ENCODE measurements around the gene FATE1.

Gene FATE1

DNA sequence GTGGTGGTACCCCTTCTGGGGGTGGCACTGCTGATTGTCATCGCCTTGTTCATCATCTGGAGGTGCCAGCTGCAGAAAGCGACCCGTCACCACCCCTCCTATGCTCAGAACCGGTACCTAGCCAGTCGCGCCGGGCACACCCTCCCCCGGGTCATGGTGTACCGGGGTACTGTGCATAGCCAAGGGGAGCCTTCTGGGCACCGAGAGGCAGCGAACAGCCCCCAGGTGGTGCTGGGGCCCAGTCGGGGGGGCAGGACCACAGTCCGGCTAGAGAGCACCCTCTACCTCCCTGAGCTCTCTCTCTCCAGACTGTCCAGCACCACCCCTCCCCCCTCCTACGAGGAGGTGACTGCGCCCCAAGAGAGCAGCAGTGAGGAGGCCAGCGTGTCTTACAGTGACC is 15.3 kb upstream of the FATE1 start:
- H3K27ac Mint-ChIP-seq, result no peak overlapping the region
- DNase-seq (ENCODE audit: low spot score in 2 of 2) (no peak), ATAC-seq (no peak)
- no peaks in the 10 kb centered on the region for H3K4me1 Mint-ChIP-seq
- H3K36me3 Mint-ChIP-seq, result no peaks in the 10 kb centered on the region
- H3K9me3 Mint-ChIP-seq, result no peaks in the 10 kb centered on the region
- H3K4me3 Mint-ChIP-seq, result no peak overlapping the region

DNA sequence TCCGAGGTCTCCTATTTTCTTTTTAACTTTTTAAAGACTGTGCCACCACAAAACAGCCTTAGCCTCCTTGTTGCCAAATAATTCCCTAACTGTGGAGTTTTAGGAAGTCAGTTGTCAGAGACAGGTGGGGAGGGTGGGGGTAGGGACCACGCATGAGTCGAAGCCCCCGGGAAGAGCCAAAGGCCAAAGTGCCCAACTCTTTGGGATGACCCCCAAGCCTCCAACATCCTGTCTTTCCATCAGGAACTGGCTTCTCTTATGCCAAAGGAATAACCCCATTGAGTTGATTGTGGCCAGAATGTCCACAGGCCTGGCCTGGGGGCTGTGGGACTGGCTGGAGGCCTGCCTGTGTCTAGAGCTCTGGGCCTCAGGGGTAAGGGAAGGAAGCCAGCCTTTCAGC is 14.8 kb upstream of the FATE1 start:
- no peaks in the 10 kb centered on the region for H3K4me1 Mint-ChIP-seq
- no peak for ATAC-seq
- DNase-seq (ENCODE audit: low spot score in 2 of 2), result no peak
- H3K4me3 Mint-ChIP-seq, result no peak overlapping the region
- H3K36me3 Mint-ChIP-seq, result no peaks in the 10 kb centered on the region
- H3K27ac Mint-ChIP-seq, result no peak overlapping the region
- no peaks in the 10 kb centered on the region for H3K9me3 Mint-ChIP-seq

DNA sequence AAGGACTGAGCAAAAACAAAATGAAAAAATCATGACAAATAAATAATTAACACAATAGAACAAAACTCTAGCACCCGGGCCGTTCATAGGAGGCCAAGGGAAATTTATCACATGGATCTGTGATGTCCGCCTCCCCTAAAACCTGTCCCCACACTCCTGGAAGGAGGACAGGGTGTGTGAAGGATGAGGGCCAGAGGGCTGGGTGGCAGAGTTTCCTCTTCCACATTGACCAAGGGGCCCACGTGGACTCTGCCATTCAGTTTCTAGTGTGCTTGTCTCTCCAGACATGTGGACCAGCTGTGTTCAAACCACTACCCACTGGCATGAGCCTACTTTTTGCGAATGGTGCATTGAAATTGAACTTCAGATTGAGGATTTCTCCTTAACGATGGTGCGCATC is 14.3 kb upstream of the FATE1 start:
- H3K4me1 Mint-ChIP-seq, result no peaks in the 10 kb centered on the region
- no peak overlapping the region for H3K27ac Mint-ChIP-seq
- DNase-seq (ENCODE audit: low spot score in 2 of 2) (no peak), ATAC-seq (no peak)
- H3K4me3 Mint-ChIP-seq, result no peak overlapping the region
- no peaks in the 10 kb centered on the region for H3K36me3 Mint-ChIP-seq
- no peaks in the 10 kb centered on the region for H3K9me3 Mint-ChIP-seq

DNA sequence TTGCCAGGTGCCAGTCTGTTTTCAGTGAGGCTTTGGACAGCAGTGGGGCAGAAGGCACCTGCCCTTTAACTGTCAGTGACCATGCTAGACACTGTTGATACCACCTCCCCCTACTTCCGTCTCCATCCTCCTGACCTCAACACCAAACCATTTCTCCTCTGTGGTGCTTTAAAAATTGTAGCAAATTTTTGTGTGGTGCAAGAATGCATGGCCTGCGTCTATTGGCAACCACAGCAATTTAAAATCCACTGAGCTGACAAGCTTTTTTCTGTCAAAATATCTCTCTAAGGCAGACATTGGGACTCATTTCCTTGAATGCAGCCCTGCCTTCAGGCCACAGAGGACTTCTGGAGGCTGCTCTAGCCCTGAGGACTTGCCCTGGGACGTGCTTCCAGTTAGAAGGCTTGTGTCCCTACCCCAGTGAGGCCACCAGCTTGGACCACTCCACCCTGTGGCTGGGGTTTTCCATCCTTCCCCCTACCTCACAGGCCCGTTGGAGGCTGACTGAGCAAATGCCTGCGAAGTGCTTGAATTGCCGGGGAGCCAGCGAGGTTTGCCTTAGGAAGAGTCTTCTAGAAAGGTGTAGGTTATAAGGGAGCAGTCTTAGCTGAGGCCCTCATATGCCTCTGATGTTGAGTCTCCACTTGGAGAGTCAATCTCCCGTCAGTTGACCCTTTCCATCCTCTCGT is 13.7 kb upstream of the FATE1 start:
- Mint-ChIP-seq H3K36me3 (no peaks in the 10 kb centered on the region), H3K27ac (no peak overlapping the region)

DNA sequence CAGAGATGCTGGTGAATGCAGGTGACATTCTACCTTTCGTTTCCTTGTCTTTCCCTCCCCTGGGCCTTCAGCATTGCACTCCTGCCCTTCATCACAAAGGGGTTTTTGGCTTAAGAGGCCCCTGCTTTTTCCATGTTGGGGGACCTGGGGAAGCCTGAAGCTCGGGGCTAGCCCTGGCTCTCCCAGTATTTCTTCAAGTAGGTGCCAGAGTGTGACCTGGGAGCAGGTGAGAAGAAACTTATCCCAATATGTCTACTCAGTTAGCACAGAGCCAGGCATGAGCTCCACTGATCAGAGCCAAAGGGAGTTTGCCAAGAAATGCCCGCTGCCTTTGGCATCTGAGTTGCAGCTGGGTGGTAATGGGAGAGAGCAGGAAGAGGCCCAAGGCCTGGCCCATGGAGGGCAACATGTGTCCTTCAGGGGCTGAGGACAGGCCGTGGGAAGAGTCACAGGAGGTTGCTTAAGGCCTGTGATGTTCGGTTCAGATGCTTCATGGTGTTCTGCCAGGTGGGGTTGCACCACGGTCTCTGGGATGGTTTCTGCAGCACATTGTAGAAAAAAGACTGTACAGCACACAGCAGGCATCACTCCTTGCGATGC is 13.0 kb upstream of the FATE1 start:
- Mint-ChIP-seq H3K9me3 (no peaks in the 10 kb centered on the region), H3K4me1 (no peaks in the 10 kb centered on the region), H3K36me3 (no peaks in the 10 kb centered on the region), H3K4me3 (no peak overlapping the region), H3K27ac (no peak overlapping the region)
- ATAC-seq (no peak), DNase-seq (ENCODE audit: low spot score in 2 of 2) (no peak)

More for the DNA sequence above, 13.7 kb upstream of the FATE1 start:
- no peaks in the 10 kb centered on the region for H3K9me3 Mint-ChIP-seq
- H3K4me3 Mint-ChIP-seq, result no peak overlapping the region
- ATAC-seq (no peak), DNase-seq (ENCODE audit: low spot score in 2 of 2) (no peak)
- no peaks in the 10 kb centered on the region for H3K4me1 Mint-ChIP-seq

DNA sequence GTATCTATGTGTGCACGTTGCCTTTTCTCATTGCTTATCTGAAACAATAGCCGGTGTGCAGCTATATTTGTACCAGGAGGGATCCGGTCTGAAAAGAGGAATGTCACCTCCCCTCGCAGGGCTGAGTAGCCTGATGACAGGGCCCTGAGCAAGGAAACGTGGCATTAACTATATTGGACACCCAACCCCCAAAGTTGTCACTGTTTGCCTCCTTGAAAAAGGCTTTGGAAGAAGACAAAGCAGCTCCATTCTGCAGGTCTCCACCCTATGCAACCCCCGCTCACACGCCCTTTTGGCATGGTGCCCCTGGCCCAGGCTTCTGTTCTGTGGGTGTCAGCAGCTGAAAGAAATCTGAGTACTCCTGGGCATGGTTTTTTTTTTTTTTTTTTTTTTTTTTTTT is 12.3 kb upstream of the FATE1 start:
- no peak overlapping the region for H3K27ac Mint-ChIP-seq
- no peaks in the 10 kb centered on the region for H3K9me3 Mint-ChIP-seq
- H3K36me3 Mint-ChIP-seq, result no peaks in the 10 kb centered on the region
- DNase-seq (ENCODE audit: low spot score in 2 of 2), result no peak
- no peak overlapping the region for H3K4me3 Mint-ChIP-seq
- no peaks in the 10 kb centered on the region for H3K4me1 Mint-ChIP-seq
- ATAC-seq, result no peak

DNA sequence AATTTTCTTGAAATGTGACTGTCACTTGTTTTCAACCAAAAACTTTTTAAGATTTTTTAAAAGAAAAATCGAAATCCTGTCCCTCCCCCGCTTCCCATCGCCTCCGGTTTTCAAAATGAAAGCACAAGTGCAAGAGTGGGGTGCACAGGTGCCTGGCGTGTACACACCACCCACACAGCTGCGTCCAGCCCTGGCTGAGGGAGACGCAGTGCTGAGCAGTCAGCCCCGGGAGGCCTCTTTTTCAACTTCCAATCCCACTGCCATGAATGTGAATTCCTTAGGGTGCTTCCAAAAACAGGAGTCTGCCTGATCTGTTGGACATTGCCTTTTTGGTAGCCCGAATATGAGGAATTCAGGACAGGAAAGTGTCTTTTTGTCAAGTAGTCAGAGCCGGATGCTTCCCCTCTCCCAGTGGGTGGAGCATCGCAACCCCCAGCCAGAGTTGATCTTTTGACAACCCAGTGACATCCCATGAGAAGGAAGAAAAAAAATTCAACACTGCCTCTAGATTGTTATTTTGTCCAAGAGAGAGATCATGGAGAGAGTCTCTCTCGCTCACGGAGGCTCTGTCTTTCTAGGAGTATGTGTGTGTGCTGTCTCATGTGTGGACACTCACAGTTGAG is 11.7 kb upstream of the FATE1 start:
- H3K36me3 Mint-ChIP-seq, result no peaks in the 10 kb centered on the region
- H3K27ac Mint-ChIP-seq, result no peak overlapping the region
- no peak overlapping the region for H3K4me3 Mint-ChIP-seq
- ATAC-seq (no peak), DNase-seq (ENCODE audit: low spot score in 2 of 2) (no peak)
- no peaks in the 10 kb centered on the region for H3K4me1 Mint-ChIP-seq
- H3K9me3 Mint-ChIP-seq, result no peaks in the 10 kb centered on the region

DNA sequence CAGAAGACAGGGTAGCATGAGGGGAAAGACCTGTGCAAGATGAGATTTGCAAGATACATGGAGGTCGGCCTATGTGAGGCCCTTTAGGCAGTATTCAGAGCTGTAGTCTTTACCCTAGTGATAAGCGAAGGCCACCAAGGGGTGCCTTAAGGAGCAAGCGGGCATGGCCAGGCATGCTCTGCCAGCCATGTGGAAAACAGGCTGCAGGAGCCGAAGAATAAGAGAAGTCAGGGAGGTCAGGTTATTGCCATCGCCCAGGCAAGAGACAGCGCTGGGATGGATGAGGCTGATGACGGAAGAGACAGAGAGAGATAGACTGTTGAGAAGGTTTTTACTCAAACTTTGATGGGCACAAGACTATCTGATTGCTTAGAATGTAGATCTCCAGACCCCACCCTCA is 7.0 kb upstream of the FATE1 start:
- Mint-ChIP-seq H3K27ac (no peak overlapping the region), H3K36me3 (no peaks in the 10 kb centered on the region), H3K9me3 (no peaks in the 10 kb centered on the region), H3K4me1 (no peaks in the 10 kb centered on the region), H3K4me3 (no peak overlapping the region)
- ATAC-seq, result no peak
- DNase-seq (ENCODE audit: low spot score in 2 of 2), result no peak

DNA sequence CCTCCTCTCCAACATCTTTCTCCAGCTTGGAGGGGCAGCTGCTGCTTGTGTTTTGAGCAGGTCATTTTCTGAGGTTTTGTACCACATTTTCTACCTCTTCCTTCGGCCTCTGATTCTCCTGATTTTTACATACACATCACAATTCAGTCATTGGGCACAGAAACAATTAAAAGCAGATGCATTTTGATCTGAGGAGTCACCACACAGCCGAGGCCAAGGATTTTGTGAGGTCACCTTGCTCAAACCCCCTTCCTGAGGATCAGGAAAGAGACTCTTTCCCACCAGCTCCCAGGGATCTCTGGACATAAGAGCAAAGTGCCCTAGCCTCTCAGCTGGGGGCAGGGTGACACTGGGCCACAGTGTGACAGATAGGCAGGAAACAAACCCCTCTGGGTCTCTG is 5.4 kb upstream of the FATE1 start:
- no peak overlapping the region for H3K4me3 Mint-ChIP-seq
- DNase-seq (ENCODE audit: low spot score in 2 of 2), result no peak
- ATAC-seq, result no peak
- H3K9me3 Mint-ChIP-seq, result no peaks in the 10 kb centered on the region
- no peaks in the 10 kb centered on the region for H3K4me1 Mint-ChIP-seq
- no peaks in the 10 kb centered on the region for H3K36me3 Mint-ChIP-seq
- H3K27ac Mint-ChIP-seq, result no peak overlapping the region

DNA sequence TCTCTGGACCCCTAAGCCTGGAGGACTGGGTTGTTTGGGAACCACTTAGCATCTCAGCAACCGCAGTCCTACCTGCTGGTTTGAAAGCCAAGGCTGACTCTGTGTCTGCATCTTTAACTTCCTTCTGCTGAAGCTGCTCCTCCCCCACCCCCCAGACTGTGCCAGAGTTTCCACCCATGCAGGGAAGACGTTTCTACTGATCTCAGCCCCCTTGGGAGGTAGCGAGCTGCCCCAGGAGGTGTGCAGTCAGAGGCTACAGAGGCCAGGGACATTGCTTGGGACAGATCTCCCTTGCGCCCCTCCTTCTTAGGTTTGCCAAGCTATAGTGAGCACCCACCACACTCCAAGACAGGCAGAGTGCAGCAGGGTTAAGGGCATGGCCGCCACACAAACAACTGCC is 4.7 kb upstream of the FATE1 start:
- no peaks in the 10 kb centered on the region for H3K4me1 Mint-ChIP-seq

DNA sequence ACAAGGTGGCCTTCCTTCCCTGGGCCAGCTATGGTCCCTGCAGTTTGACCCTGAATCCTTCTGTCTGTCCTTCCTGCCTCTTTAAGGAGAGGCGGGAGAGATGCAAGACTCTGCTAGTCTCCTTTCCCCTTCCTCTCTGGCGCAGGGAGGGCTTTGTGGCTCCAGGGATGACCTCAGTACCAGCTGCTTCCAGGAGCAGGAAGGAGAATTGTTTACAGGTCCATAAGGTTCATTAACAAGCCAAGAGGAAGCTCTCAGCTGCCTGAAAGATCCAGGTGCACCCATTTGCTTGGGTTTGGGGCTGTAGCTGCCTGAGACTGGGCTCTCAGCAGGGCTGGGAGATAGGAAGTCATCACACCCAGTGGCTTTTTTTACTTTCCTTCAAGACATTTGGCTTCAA is 4.0 kb upstream of the FATE1 start:
- Mint-ChIP-seq H3K4me3 (no peak overlapping the region), H3K9me3 (no peaks in the 10 kb centered on the region), H3K27ac (no peak overlapping the region), H3K4me1 (no peaks in the 10 kb centered on the region), H3K36me3 (no peaks in the 10 kb centered on the region)
- ATAC-seq (no peak), DNase-seq (ENCODE audit: low spot score in 2 of 2) (no peak)

More for the DNA sequence above, 4.7 kb upstream of the FATE1 start:
- Mint-ChIP-seq H3K4me3 (no peak overlapping the region), H3K9me3 (no peaks in the 10 kb centered on the region), H3K36me3 (no peaks in the 10 kb centered on the region), H3K27ac (no peak overlapping the region)
- DNase-seq (ENCODE audit: low spot score in 2 of 2) (no peak), ATAC-seq (no peak)

DNA sequence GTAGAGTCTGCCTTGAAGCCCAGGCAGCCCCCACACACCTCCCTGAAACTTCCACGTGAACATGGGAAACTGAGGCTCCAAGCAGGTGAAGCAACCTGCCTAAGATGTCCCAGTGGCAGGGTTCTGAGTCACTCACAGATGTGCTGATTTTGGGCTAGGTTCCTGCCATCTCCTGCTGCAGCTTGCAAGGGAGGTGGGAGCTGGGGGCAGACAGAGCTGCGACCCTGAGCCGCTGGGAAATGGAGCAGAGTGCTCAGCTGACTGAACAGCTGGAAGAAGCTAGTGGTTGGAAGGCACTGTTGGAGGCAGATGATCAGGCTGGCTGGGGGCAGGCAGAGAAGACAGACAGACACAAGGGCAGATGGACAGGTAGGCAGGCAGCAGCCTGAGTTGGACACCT is 3.6 kb upstream of the FATE1 start:
- no peak for ATAC-seq
- H3K9me3 Mint-ChIP-seq, result no peaks in the 10 kb centered on the region
- H3K4me3 Mint-ChIP-seq, result no peak overlapping the region
- H3K27ac Mint-ChIP-seq, result no peak overlapping the region
- no peaks in the 10 kb centered on the region for H3K4me1 Mint-ChIP-seq
- DNase-seq (ENCODE audit: low spot score in 2 of 2), result no peak
- no peaks in the 10 kb centered on the region for H3K36me3 Mint-ChIP-seq

DNA sequence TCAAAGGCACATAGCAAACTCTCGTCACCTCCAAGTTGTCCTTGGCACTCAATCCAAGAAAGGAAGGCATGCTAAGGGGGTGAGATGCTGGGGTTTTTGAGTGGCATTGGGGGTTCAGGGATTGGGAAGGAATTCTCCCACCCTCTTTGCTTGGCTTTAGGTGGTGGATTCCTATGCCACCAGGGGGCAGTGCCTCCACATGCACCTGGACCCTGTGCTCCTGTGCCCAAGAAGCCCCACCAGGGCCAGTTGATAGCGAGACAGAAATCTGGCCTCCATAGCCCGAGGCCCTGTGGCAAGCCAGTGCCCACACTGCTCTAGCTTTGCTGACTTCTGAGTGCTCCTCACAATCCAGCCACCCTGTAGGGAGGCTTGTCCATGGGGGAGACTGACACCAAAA is 2.0 kb upstream of the FATE1 start:
- ATAC-seq (no peak), DNase-seq (ENCODE audit: low spot score in 2 of 2) (peak in 1 of 2 donors; percentile 44)
- Mint-ChIP-seq H3K4me3 (no peak overlapping the region), H3K27ac (no peak overlapping the region), H3K36me3 (no peaks in the 10 kb centered on the region), H3K9me3 (no peaks in the 10 kb centered on the region), H3K4me1 (no peaks in the 10 kb centered on the region)

DNA sequence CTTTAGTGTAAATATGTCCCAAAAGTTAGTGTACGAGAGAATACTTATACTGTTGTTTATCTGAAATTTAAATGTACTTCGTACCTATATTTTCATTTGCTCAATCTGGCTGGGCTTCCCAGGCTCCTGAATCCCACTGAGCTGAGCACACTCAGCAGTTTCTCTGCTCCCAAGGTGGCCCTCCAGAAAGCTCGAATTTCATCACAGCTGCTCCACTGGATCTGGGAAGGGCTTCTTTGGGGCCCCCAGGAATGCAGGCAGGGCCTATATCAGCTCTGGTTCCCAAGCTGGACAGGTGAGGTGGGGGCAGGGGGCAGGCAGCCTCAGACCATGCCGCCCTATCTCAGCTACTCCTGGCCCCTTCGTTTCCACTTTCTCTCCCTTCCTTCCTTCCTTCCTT is 1.5 kb upstream of the FATE1 start:
- no peaks in the 10 kb centered on the region for H3K36me3 Mint-ChIP-seq
- H3K4me1 Mint-ChIP-seq, result no peaks in the 10 kb centered on the region
- H3K9me3 Mint-ChIP-seq, result no peaks in the 10 kb centered on the region
- ATAC-seq (no peak), DNase-seq (ENCODE audit: low spot score in 2 of 2) (no peak)
- H3K27ac Mint-ChIP-seq, result no peak overlapping the region
- H3K4me3 Mint-ChIP-seq, result no peak overlapping the region

DNA sequence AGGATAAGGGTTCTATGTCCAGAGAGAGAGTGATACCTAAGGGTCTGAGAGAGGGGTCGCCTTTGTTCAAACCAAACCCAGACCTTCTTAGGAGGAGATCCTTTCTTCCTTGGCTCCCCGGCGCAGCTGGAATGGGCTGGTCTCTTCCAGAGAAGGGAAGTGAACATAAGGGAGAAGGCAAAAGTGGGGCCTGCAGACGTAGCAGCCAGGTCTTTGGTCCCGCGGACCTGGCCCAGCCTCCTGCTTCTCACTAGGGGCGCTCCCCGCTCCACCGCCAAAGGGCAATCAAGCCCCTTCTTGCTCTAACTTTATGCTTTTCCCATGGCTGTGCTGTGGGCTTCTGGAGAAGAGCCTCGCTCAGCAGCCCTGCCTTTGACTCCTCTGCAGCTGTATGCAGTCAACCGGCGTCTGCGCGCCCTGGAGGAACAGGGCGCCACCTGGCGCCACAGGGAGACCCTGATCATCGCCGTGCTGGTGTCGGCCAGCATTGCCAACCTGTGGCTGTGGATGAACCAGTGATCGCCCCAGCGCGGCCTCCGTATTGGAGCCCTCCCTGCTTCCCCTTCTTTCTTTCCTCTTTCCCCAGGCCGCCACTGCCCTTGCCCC is 6.5 kb downstream of the FATE1 start:
- DNase-seq (ENCODE audit: low spot score in 2 of 2), result no peak
- no peaks in the 10 kb centered on the region for H3K36me3 Mint-ChIP-seq

DNA sequence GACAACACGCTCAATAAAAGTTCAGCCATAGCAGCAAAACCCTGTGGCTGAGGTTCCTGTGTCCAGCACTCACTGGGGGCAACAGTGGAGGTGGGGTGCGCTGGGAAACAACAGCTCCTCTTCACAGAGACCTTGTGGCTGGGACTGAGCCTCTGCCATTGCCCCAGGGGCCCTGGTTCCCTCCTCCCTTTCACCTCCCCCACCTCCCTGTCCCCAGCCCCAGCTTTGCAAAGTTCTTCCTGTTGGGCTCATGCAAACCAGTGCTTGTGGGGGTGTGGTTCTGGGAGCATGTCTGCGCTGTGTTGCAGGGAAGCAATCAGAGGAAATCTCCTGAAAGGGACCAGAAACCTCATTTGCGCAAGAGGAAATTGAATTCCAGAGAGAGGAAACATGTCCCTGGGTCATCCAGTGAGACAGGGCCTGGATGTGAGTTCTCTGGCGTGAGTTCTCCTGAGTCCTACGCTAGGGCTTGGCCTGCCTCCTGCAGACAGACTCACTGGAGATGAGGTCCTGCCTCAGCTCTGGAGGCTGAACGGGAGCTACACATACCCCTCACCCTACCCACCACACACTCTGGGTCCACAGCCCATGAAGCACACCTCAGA is 7.4 kb downstream of the FATE1 start:
- Mint-ChIP-seq H3K27ac (no peak overlapping the region), H3K4me1 (no peaks in the 10 kb centered on the region), H3K9me3 (no peaks in the 10 kb centered on the region), H3K36me3 (no peaks in the 10 kb centered on the region), H3K4me3 (no peak overlapping the region)
- no peak for DNase-seq (ENCODE audit: low spot score in 2 of 2)
- no peak for ATAC-seq

More for the DNA sequence above, 6.5 kb downstream of the FATE1 start:
- no peaks in the 10 kb centered on the region for H3K9me3 Mint-ChIP-seq
- H3K27ac Mint-ChIP-seq, result no peak overlapping the region
- no peak overlapping the region for H3K4me3 Mint-ChIP-seq
- no peak for ATAC-seq
- H3K4me1 Mint-ChIP-seq, result no peaks in the 10 kb centered on the region
